A673 (cell line): Measurements from ENCODE around the gene AFF2. TPM values are rescaled to one million over a fixed set of nuclear protein-coding genes. Genes with fewer than 3 reads are reported as not detected.

Experiments
- BruUV-seq: library from RNA; stranded (reverse); fragments of 400-500 nt; replicated peaks from 2 replicates; lab custom pipeline; 2021; lab: Mats Ljungman, UMichigan
- CTCF ChIA-PET: fragments of 300-600 bp; sonication (Branson Sonifier 250); formaldehyde crosslinking; loops from one replicate; lab custom pipeline; 2022; ENCODE audit warnings: antibody characterized with exemption; lab: Charles Lee
- POLR2A ChIA-PET: fragments of 300-600 bp; sonication (Branson Sonifier 250); formaldehyde crosslinking; loops from one replicate; lab custom pipeline; 2022; ENCODE audit warnings: antibody characterized with exemption; ENCODE audit not compliant: low non-redundant PET; lab: Charles Lee
- DNase-seq: peaks from one replicate; pipeline ENCODE4 v3.0.0-alpha.2; 2015; ENCODE audit warnings: low spot score
- H3K27ac ChIP-seq: fragments of 200-600 bp; sonication (generic); 2 replicates; pipeline ENCODE4 v1.5.1; 2016; ENCODE audit warnings: mixed run types, low read depth, mild to moderate bottlenecking, mixed read lengths, antibody characterized with exemption, low read length; ENCODE audit not compliant: poor library complexity, severe bottlenecking
- H3K27me3 ChIP-seq: fragments of 200-600 bp; sonication (generic); replicated peaks from 2 replicates; pipeline ENCODE4 v1.6.1; 2017; ENCODE audit warnings: mixed run types, low read depth, mild to moderate bottlenecking, mixed read lengths, antibody characterized with exemption, low read length; ENCODE audit not compliant: insufficient read depth, poor library complexity
- H3K36me3 ChIP-seq: fragments of 200-600 bp; sonication (generic); 2 replicates; pipeline ENCODE4 v1.6.1; 2016; ENCODE audit warnings: mixed run types, mild to moderate bottlenecking, mixed read lengths, antibody characterized with exemption, low read length; ENCODE audit not compliant: insufficient read depth, poor library complexity, severe bottlenecking
- H3K4me1 ChIP-seq: fragments of 200-600 bp; sonication (generic); 2 replicates; pipeline ENCODE4 v1.6.1; 2017; ENCODE audit warnings: mixed run types, mild to moderate bottlenecking, mixed read lengths, antibody characterized with exemption, low read length; ENCODE audit not compliant: insufficient read depth, poor library complexity, severe bottlenecking
- H3K4me3 ChIP-seq: fragments of 200-600 bp; sonication (generic); 2 replicates; pipeline ENCODE4 v1.5.1; 2016; ENCODE audit warnings: low read depth, mixed run types, mild to moderate bottlenecking, mixed read lengths, low read length; ENCODE audit not compliant: poor library complexity, severe bottlenecking
- H3K9me3 ChIP-seq: fragments of 200-600 bp; sonication (generic); 2 replicates; pipeline ENCODE4 v1.6.1; 2016; ENCODE audit warnings: mixed run types, low read depth, mild to moderate bottlenecking, mixed read lengths, antibody characterized with exemption, low read length; ENCODE audit not compliant: poor library complexity, severe bottlenecking
- CTCF ChIP-seq: fragments of 300-800, 200-600 bp; sonication (generic); conservative IDR thresholded peaks from 2 replicates; pipeline ENCODE4 v1.5.1; 2017; ENCODE audit warnings: low read depth, mild to moderate bottlenecking, antibody characterized with exemption, low read length, moderate library complexity, mixed read lengths
- EZH2 ChIP-seq: fragments of 200-600 bp; sonication (generic); IDR thresholded peaks from 2 replicates; pipeline ENCODE4 v1.6.1; 2017; ENCODE audit warnings: borderline replicate concordance, low read depth, mild to moderate bottlenecking, mixed read lengths, antibody characterized with exemption, low read length; ENCODE audit not compliant: poor library complexity, severe bottlenecking
- intact Hi-C: fragments of 100-400 bp; cut with micrococcal nuclease; formaldehyde crosslinking; loops from one replicate; pipeline ENCODE4 v1.10.0; 2022; ENCODE audit not compliant: unreplicated experiment
- total RNA-seq: library from RNA; stranded (reverse); gene quantifications from 2 replicates; pipeline ENCODE4 v1.2.3, GENCODE V29; 2021

Gene AFF2
- total RNA-seq, 1 experiment from 2014 or later, result not detected

- intact Hi-C loops, result no loop called here
- no peak for DNase-seq
- TF ChIP-seq EZH2 (no peak), CTCF (no peak)
- Histone ChIP-seq H3K27me3 (no peaks in the 10 kb centered on the region), H3K9me3 (no peaks in the 10 kb centered on the region), H3K4me3 (no peak overlapping the region), H3K4me1 (no peaks in the 10 kb centered on the region), H3K36me3 (no peaks in the 10 kb centered on the region), H3K27ac (no peak overlapping the region)
- CTCF ChIA-PET, result no interaction called here
- POLR2A ChIA-PET, result no interaction called here
- no TSS peak for BruUV-seq
These were observed 313.0 kb downstream of the AFF2 start for GRCh38 chrX:148813422-148813821.

- Histone ChIP-seq H3K27ac (no peak overlapping the region), H3K9me3 (no peaks in the 10 kb centered on the region), H3K4me1 (no peaks in the 10 kb centered on the region), H3K36me3 (no peaks in the 10 kb centered on the region), H3K4me3 (no peak overlapping the region), H3K27me3 (no peaks in the 10 kb centered on the region)
- intact Hi-C loops, result no loop called here
- CTCF ChIA-PET, result no interaction called here
- BruUV-seq, result no TSS peak
- TF ChIP-seq EZH2 (no peak), CTCF (no peak)
- POLR2A ChIA-PET, result no interaction called here
- no peak for DNase-seq
These were observed 313.6 kb downstream of the AFF2 start for GRCh38 chrX:148813967-148814366.

- H3K4me3 ChIP-seq, result no peak overlapping the region
- no peak overlapping the region for H3K27ac ChIP-seq
- ChIA-PET POLR2A (no interaction called here), CTCF (no interaction called here)
- TF ChIP-seq CTCF, result no peak
- no peak for TF ChIP-seq EZH2
- no peaks in the 10 kb centered on the region for H3K36me3 ChIP-seq
- intact Hi-C loops, result no loop called here
- no peaks in the 10 kb centered on the region for H3K9me3 ChIP-seq
- no peaks in the 10 kb centered on the region for H3K27me3 ChIP-seq
- H3K4me1 ChIP-seq, result no peaks in the 10 kb centered on the region
- DNase-seq, result no peak
- BruUV-seq, result no TSS peak
These were observed 315.0 kb downstream of the AFF2 start for GRCh38 chrX:148815218-148815961.
